ENCODE results near the gene STX8. TPM values are rescaled to one million over a fixed set of nuclear protein-coding genes. Genes with fewer than 3 reads are reported as not detected.
"Not testable (repeated sequence)": the region's sequence is repeated elsewhere in the genome, so short reads cannot be mapped to it uniquely, and the experiment has no call there.

STX8 gene
- total RNA-seq, 2 donors from 2014 or later = 46.6 to 72.4 TPM

GRCh38 chr17:9382626-9383025, 193.0 kb downstream of the STX8 start:
- DNase-seq (ENCODE audit: low spot score) = no peak
- Histone ChIP-seq H3K4me3 (no peak overlapping the region), H3K9me3 (no peaks in the 10 kb centered on the region), H3K36me3 (no peaks in the 10 kb centered on the region), H3K27ac (no peak overlapping the region), H3K27me3 (replicated peaks; ENCODE audit: insufficient read depth) (no peaks in the 10 kb centered on the region), H3K4me1 (replicated peaks) (no peaks in the 10 kb centered on the region)
- intact Hi-C loops (cut with DNase I) = no loop called here
- 77% methylated on average over 2 of the region's 2 CpGs for WGBS
- TF ChIP-seq CTCF (IDR thresholded peaks at IDR 0.05) (no peak), POLR2AphosphoS5 (IDR thresholded peaks at IDR 0.05) (no peak), POLR2A (IDR thresholded peaks at IDR 0.05) (no peak)

- Histone ChIP-seq H3K4me1 (replicated peaks) (no peaks in the 10 kb centered on the region), H3K27ac (no peak overlapping the region), H3K4me3 (no peak overlapping the region), H3K36me3 (no peaks in the 10 kb centered on the region), H3K9me3 (no peaks in the 10 kb centered on the region), H3K27me3 (replicated peaks; ENCODE audit: insufficient read depth) (no peaks in the 10 kb centered on the region)
- TF ChIP-seq CTCF (IDR thresholded peaks at IDR 0.05) = no peak
- TF ChIP-seq POLR2A (IDR thresholded peaks at IDR 0.05) = no peak
- intact Hi-C loops (cut with DNase I) = no loop called here
- WGBS = 92% methylated on average over 2 of the region's 2 CpGs
- DNase-seq (ENCODE audit: low spot score) = no peak
These were observed 194.6 kb downstream of the STX8 start for GRCh38 chr17:9381068-9381467.

GRCh38 chr17:9380361-9380760, 195.3 kb downstream of the STX8 start:
- no peaks in the 10 kb centered on the region for H3K36me3 ChIP-seq
- H3K4me3 ChIP-seq = no peak overlapping the region
- TF ChIP-seq POLR2A (IDR thresholded peaks at IDR 0.05) = no peak
- no peak for TF ChIP-seq POLR2AphosphoS5 (IDR thresholded peaks at IDR 0.05)
- no peak for TF ChIP-seq CTCF (IDR thresholded peaks at IDR 0.05)
- 95% methylated on average over 4 of the region's 4 CpGs for WGBS
- H3K27me3 ChIP-seq (replicated peaks; ENCODE audit: insufficient read depth) = no peaks in the 10 kb centered on the region
- H3K4me1 ChIP-seq (replicated peaks) = no peaks in the 10 kb centered on the region
- H3K9me3 ChIP-seq = no peaks in the 10 kb centered on the region
- intact Hi-C loops (cut with DNase I) = no loop called here
- no peak overlapping the region for H3K27ac ChIP-seq
- no peak for DNase-seq (ENCODE audit: low spot score)

GRCh38 chr17:9376177-9376576, 199.4 kb downstream of the STX8 start:
- WGBS = 97% methylated on average over 9 of the region's 9 CpGs
- H3K4me3 ChIP-seq; intact Hi-C loops (cut with DNase I); H3K9me3 ChIP-seq; DNase-seq (ENCODE audit: low spot score); H3K4me1 ChIP-seq (replicated peaks); H3K27ac ChIP-seq; H3K36me3 ChIP-seq; H3K27me3 ChIP-seq (replicated peaks; ENCODE audit: insufficient read depth): not testable (repeated sequence)

GRCh38 chr17:9371019-9371418, 204.6 kb downstream of the STX8 start:
- H3K36me3 ChIP-seq = no peaks in the 10 kb centered on the region
- intact Hi-C loops (cut with DNase I) = no loop called here
- no peak for DNase-seq (ENCODE audit: low spot score)
- no peaks in the 10 kb centered on the region for H3K4me1 ChIP-seq (replicated peaks)
- TF ChIP-seq CTCF (IDR thresholded peaks at IDR 0.05) (no peak), POLR2A (IDR thresholded peaks at IDR 0.05) (no peak), POLR2AphosphoS5 (IDR thresholded peaks at IDR 0.05) (no peak)
- H3K9me3 ChIP-seq = no peaks in the 10 kb centered on the region
- H3K4me3 ChIP-seq = no peak overlapping the region
- WGBS = 43% methylated on average over 4 of the region's 4 CpGs
- H3K27me3 ChIP-seq (replicated peaks; ENCODE audit: insufficient read depth) = no peaks in the 10 kb centered on the region
- H3K27ac ChIP-seq = no peak overlapping the region

Data from prostate gland (tissue), 2 donors.